ENCODE data around the gene MAST4. TPM values are rescaled to one million over a fixed set of nuclear protein-coding genes. Genes with fewer than 3 reads are reported as not detected.

MAST4 gene
- total and polyA plus RNA-seq, 7 experiments from 2014 or later, result 11.3 to 39.0 (median 28.3) TPM

DNA sequence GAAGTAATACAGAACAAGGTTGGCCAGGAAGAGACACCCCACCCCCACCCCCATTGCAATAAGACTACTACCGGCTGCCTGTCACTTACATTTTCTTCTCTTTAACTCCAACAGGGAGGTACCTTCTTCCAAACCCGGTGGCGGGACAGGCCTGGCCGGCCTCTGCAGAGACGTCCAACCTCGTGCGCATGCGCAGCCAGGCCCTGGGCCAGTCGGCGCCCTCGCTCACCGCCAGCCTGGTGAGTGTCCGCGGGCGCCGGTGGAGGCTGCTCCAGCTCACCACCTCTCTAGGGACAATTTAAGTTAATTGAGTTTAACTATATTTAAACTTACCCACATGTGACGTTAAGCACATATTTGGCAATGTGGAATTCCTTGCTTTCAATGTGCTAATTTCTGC, 192.4 kb downstream of the MAST4 start:
- H3K27ac ChIP-seq (ENCODE audit: low read depth, low read length), result no peak overlapping the region
- no peaks in the 10 kb centered on the region for H3K36me3 Mint-ChIP-seq
- intact Hi-C loops (cut with micrococcal nuclease), result no loop called here
- H3K36me3 ChIP-seq (ENCODE audit: control insufficient read depth in 2 of 3, insufficient read depth in 3 of 3, low read length in 3 of 3), result no peaks in the 10 kb centered on the region
- H3K4me3 ChIP-seq (ENCODE audit: low read length), result no peak overlapping the region
- H3K4me3 Mint-ChIP-seq, result no peak overlapping the region
- H3K9me3 Mint-ChIP-seq, result no peaks in the 10 kb centered on the region
- H3K27ac Mint-ChIP-seq, result no peak overlapping the region
- no peaks in the 10 kb centered on the region for H3K27me3 ChIP-seq (ENCODE audit: control insufficient read depth in 2 of 2, insufficient read depth in 2 of 2, low read length in 2 of 2)
- CTCF ChIA-PET, result no interaction called here
- no peaks in the 10 kb centered on the region for H3K9me3 ChIP-seq (ENCODE audit: control insufficient read depth in 2 of 3, low read length in 3 of 3)
- H3K27me3 Mint-ChIP-seq, result peaks cover 0 to 21% (median under 1%) of the 10 kb centered on the region in 5 donors
- no peak for DNase-seq
- no peaks in the 10 kb centered on the region for H3K4me1 ChIP-seq (ENCODE audit: control insufficient read depth in 2 of 2, insufficient read depth in 2 of 2, low read length in 2 of 2)
- ATAC-seq, result no peak
- POLR2A ChIA-PET, result no interaction called here
- H3K4me1 Mint-ChIP-seq, result no peaks in the 10 kb centered on the region

GRCh38 chr5:66789434-66789833, 193.2 kb downstream of the MAST4 start:
- no peak for ATAC-seq
- POLR2A ChIA-PET, result no interaction called here

GRCh38 chr5:66793049-66793448, 196.9 kb downstream of the MAST4 start:
- no peaks in the 10 kb centered on the region for H3K27me3 ChIP-seq (ENCODE audit: control insufficient read depth in 2 of 2, insufficient read depth in 2 of 2, low read length in 2 of 2)
- H3K4me1 Mint-ChIP-seq, result no peaks in the 10 kb centered on the region
- intact Hi-C loops (cut with micrococcal nuclease), result no loop called here
- no peaks in the 10 kb centered on the region for H3K36me3 Mint-ChIP-seq
- ATAC-seq, result no peak
- no peaks in the 10 kb centered on the region for H3K4me1 ChIP-seq (ENCODE audit: control insufficient read depth in 2 of 2, insufficient read depth in 2 of 2, low read length in 2 of 2)
- no peaks in the 10 kb centered on the region for H3K9me3 Mint-ChIP-seq
- no peak overlapping the region for H3K4me3 ChIP-seq (ENCODE audit: low read length)
- H3K27ac Mint-ChIP-seq, result no peak overlapping the region
- no peak for DNase-seq
- POLR2A ChIA-PET, result no interaction called here
- CTCF ChIA-PET, result no interaction called here
- H3K27me3 Mint-ChIP-seq, result peaks cover 0 to 41% (median 6%) of the 10 kb centered on the region in 5 donors
- H3K9me3 ChIP-seq (ENCODE audit: control insufficient read depth in 2 of 3, low read length in 3 of 3), result no peaks in the 10 kb centered on the region
- no peaks in the 10 kb centered on the region for H3K36me3 ChIP-seq (ENCODE audit: control insufficient read depth in 2 of 3, insufficient read depth in 3 of 3, low read length in 3 of 3)
- H3K27ac ChIP-seq (ENCODE audit: low read depth, low read length), result no peak overlapping the region
- H3K4me3 Mint-ChIP-seq, result no peak overlapping the region

More at GRCh38 chr5:66789434-66789833, 193.2 kb downstream of the MAST4 start:
- Histone ChIP-seq H3K27ac (ENCODE audit: low read depth, low read length) (no peak overlapping the region), H3K4me1 (ENCODE audit: control insufficient read depth in 2 of 2, insufficient read depth in 2 of 2, low read length in 2 of 2) (no peaks in the 10 kb centered on the region), H3K36me3 (ENCODE audit: control insufficient read depth in 2 of 3, insufficient read depth in 3 of 3, low read length in 3 of 3) (no peaks in the 10 kb centered on the region), H3K4me3 (ENCODE audit: low read length) (no peak overlapping the region), H3K9me3 (ENCODE audit: control insufficient read depth in 2 of 3, low read length in 3 of 3) (no peaks in the 10 kb centered on the region), H3K27me3 (ENCODE audit: control insufficient read depth in 2 of 2, insufficient read depth in 2 of 2, low read length in 2 of 2) (no peaks in the 10 kb centered on the region)
- intact Hi-C loops (cut with micrococcal nuclease), result no loop called here
- no peaks in the 10 kb centered on the region for H3K9me3 Mint-ChIP-seq
- H3K27ac Mint-ChIP-seq, result no peak overlapping the region
- no peak for DNase-seq
- CTCF ChIA-PET, result no interaction called here
- H3K4me3 Mint-ChIP-seq, result no peak overlapping the region
- no peaks in the 10 kb centered on the region for H3K4me1 Mint-ChIP-seq
- H3K36me3 Mint-ChIP-seq, result no peaks in the 10 kb centered on the region
- H3K27me3 Mint-ChIP-seq, result peaks cover 0 to 28% (median 5%) of the 10 kb centered on the region in 5 donors

GRCh38 chr5:66795682-66796081, 199.5 kb downstream of the MAST4 start:
- H3K9me3 ChIP-seq (ENCODE audit: control insufficient read depth in 2 of 3, low read length in 3 of 3), result no peaks in the 10 kb centered on the region
- no peak overlapping the region for H3K27ac Mint-ChIP-seq
- H3K9me3 Mint-ChIP-seq, result no peaks in the 10 kb centered on the region
- no peaks in the 10 kb centered on the region for H3K4me1 ChIP-seq (ENCODE audit: control insufficient read depth in 2 of 2, insufficient read depth in 2 of 2, low read length in 2 of 2)
- no peaks in the 10 kb centered on the region for H3K36me3 ChIP-seq (ENCODE audit: control insufficient read depth in 2 of 3, insufficient read depth in 3 of 3, low read length in 3 of 3)
- POLR2A ChIA-PET, result no interaction called here
- H3K4me3 ChIP-seq (ENCODE audit: low read length), result no peak overlapping the region
- H3K4me1 Mint-ChIP-seq, result no peaks in the 10 kb centered on the region
- DNase-seq (no peak), ATAC-seq (no peak)
- intact Hi-C loops (cut with micrococcal nuclease), result no loop called here
- peaks cover 11 to 63% (median 18%) of the 10 kb centered on the region in 5 donors for H3K27me3 Mint-ChIP-seq
- CTCF ChIA-PET, result interaction anchor here (0.6 kb wide), 1 partner anchor 217 kb away, joined by 3 read pairs; no protein-coding TSS in a partner anchor
- H3K4me3 Mint-ChIP-seq, result no peak overlapping the region
- no peaks in the 10 kb centered on the region for H3K27me3 ChIP-seq (ENCODE audit: control insufficient read depth in 2 of 2, insufficient read depth in 2 of 2, low read length in 2 of 2)
- no peak overlapping the region for H3K27ac ChIP-seq (ENCODE audit: low read depth, low read length)
- no peaks in the 10 kb centered on the region for H3K36me3 Mint-ChIP-seq

- Mint-ChIP-seq H3K4me1 (no peaks in the 10 kb centered on the region), H3K9me3 (no peaks in the 10 kb centered on the region), H3K36me3 (no peaks in the 10 kb centered on the region), H3K27ac (no peak overlapping the region), H3K4me3 (no peak overlapping the region), H3K27me3 (peaks cover 11 to 68% (median 18%) of the 10 kb centered on the region in 5 donors)
- Histone ChIP-seq H3K27ac (ENCODE audit: low read depth, low read length) (no peak overlapping the region), H3K4me3 (ENCODE audit: low read length) (no peak overlapping the region), H3K36me3 (ENCODE audit: control insufficient read depth in 2 of 3, insufficient read depth in 3 of 3, low read length in 3 of 3) (no peaks in the 10 kb centered on the region), H3K27me3 (ENCODE audit: control insufficient read depth in 2 of 2, insufficient read depth in 2 of 2, low read length in 2 of 2) (no peaks in the 10 kb centered on the region), H3K9me3 (ENCODE audit: control insufficient read depth in 2 of 3, low read length in 3 of 3) (no peaks in the 10 kb centered on the region), H3K4me1 (ENCODE audit: control insufficient read depth in 2 of 2, insufficient read depth in 2 of 2, low read length in 2 of 2) (no peaks in the 10 kb centered on the region)
- POLR2A ChIA-PET, result no interaction called here
- CTCF ChIA-PET, result no interaction called here
- DNase-seq (no peak), ATAC-seq (no peak)
- intact Hi-C loops (cut with micrococcal nuclease), result no loop called here
These were observed 200.4 kb downstream of the MAST4 start for GRCh38 chr5:66796305-66797292.

DNA sequence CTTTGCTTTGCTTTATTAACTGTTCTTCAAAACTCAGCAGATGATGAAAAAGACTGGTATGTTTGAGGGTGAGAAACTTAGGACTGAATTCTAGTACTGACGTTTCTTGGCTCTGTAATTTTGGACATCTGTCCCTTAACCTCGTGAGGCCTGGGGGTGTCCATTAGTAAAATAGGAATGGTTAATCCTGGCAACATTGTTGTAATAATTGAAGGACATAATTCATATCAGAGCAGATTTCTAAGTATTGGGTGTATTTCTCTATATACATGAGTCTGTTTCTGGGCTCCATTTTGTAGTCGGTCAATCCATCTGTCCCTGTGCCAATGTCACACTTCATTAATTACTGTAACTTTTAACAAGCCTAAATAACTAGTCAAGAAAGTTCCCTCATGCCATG, 206.7 kb downstream of the MAST4 start:
- H3K9me3 Mint-ChIP-seq, result no peaks in the 10 kb centered on the region
- H3K27ac Mint-ChIP-seq, result no peak overlapping the region
- no peak for DNase-seq
- no peaks in the 10 kb centered on the region for H3K9me3 ChIP-seq (ENCODE audit: control insufficient read depth in 2 of 3, low read length in 3 of 3)
- no peaks in the 10 kb centered on the region for H3K4me1 ChIP-seq (ENCODE audit: control insufficient read depth in 2 of 2, insufficient read depth in 2 of 2, low read length in 2 of 2)
- H3K27me3 Mint-ChIP-seq, result peaks cover 30 to 77% (median 37%) of the 10 kb centered on the region in 5 donors
- no peaks in the 10 kb centered on the region for H3K36me3 ChIP-seq (ENCODE audit: control insufficient read depth in 2 of 3, insufficient read depth in 3 of 3, low read length in 3 of 3)
- ChIA-PET POLR2A (no interaction called here), CTCF (no interaction called here)
- H3K4me3 ChIP-seq (ENCODE audit: low read length), result no peak overlapping the region
- no peak for ATAC-seq
- intact Hi-C loops (cut with micrococcal nuclease), result no loop called here
- no peaks in the 10 kb centered on the region for H3K36me3 Mint-ChIP-seq
- H3K4me3 Mint-ChIP-seq, result no peak overlapping the region
- peaks cover 0 to 3% (median 0%) of the 10 kb centered on the region in 7 donors for H3K4me1 Mint-ChIP-seq
- H3K27me3 ChIP-seq (ENCODE audit: control insufficient read depth in 2 of 2, insufficient read depth in 2 of 2, low read length in 2 of 2), result no peaks in the 10 kb centered on the region
- no peak overlapping the region for H3K27ac ChIP-seq (ENCODE audit: low read depth, low read length)
